SU-DHL-6 (cell line): ENCODE results near the gene KITLG.

Source experiments
- CTCF ChIP-seq: fragments of 200-600 bp; sonication (generic); IDR thresholded peaks from one replicate; pipeline ENCODE4 v1.5.1; 2017; ENCODE audit warnings: antibody characterized with exemption, mild to moderate bottlenecking, low read length, moderate library complexity; ENCODE audit not compliant: insufficient read depth, poor library complexity, severe bottlenecking
- EZH2phosphoT487 ChIP-seq: fragments of 200-600 bp; sonication (generic), shearing (Covaris generic); conservative IDR thresholded peaks from 2 replicates; pipeline ENCODE4 v1.6.1; 2018; ENCODE audit warnings: mild to moderate bottlenecking, antibody characterized with exemption, low read length, moderate library complexity, mixed read lengths

GRCh38 chr12:88594780-88595179 is 14.5 kb upstream of the KITLG start:
- TF ChIP-seq CTCF (no peak), EZH2phosphoT487 (no peak)
